CD8-positive, alpha-beta memory T cell (primary cell): ENCODE data around the gene ERBIN. TPM values are rescaled to one million over a fixed set of nuclear protein-coding genes. Genes with fewer than 3 reads are reported as not detected.
"Not testable (repeated sequence)": the region's sequence is repeated elsewhere in the genome, so short reads cannot be mapped to it uniquely, and the experiment has no call there.

ENCODE experiments used
- CTCF ChIA-PET: fragments of 350-600 bp; sonication (Branson Sonifier 250); formaldehyde crosslinking; loops from one replicate; lab custom pipeline; 2021; ENCODE audit warnings: antibody characterized with exemption; lab: Charles Lee
- POLR2A ChIA-PET: fragments of 350-600 bp; sonication (Branson Sonifier 250); formaldehyde crosslinking; loops from one replicate; lab custom pipeline; 2021; ENCODE audit warnings: antibody characterized with exemption; lab: Charles Lee
- DNase-seq, 5 donors: peaks; one replicate each; pipeline versions ENCODE4 v3.0.0 to v3.0.0-alpha.2; 2020 to 2022; ENCODE audit warnings: mixed read lengths in 1 of 5
- H3K27ac ChIP-seq: one replicate; pipeline ENCODE4 v1.7.0; 2013; ENCODE audit warnings: low read depth, mild to moderate bottlenecking, low read length, moderate library complexity
- H3K27me3 ChIP-seq: 2 replicates; pipeline ENCODE4 v1.7.0; 2013; ENCODE audit warnings: low read length, mild to moderate bottlenecking; ENCODE audit not compliant: insufficient read depth, poor library complexity, severe bottlenecking
- H3K36me3 ChIP-seq: 2 replicates; pipeline ENCODE4 v1.7.0; 2013; ENCODE audit warnings: mild to moderate bottlenecking, low read length, moderate library complexity; ENCODE audit not compliant: insufficient read depth
- H3K4me1 ChIP-seq: 2 replicates; pipeline ENCODE4 v1.7.0; 2013; ENCODE audit warnings: mild to moderate bottlenecking, low read length, moderate library complexity; ENCODE audit not compliant: insufficient read depth
- H3K4me3 ChIP-seq: 2 replicates; pipeline ENCODE4 v1.7.0; 2013; ENCODE audit warnings: mild to moderate bottlenecking, low read length
- H3K9me3 ChIP-seq: 2 replicates; pipeline ENCODE4 v1.7.0; 2013; ENCODE audit warnings: mild to moderate bottlenecking, low read length
- H3K27ac Mint-ChIP-seq, 8 donors: one replicate each; pipeline ENCODE4 v1.8.0; 2020 to 2021; ENCODE audit warnings: mixed read lengths in 8 of 8, mild to moderate bottlenecking in 6 of 8, inconsistent platforms in 3 of 8, moderate library complexity in 3 of 8
- H3K27me3 Mint-ChIP-seq, 2 donors: one replicate each; pipeline ENCODE4 v1.8.0; 2020 to 2021; ENCODE audit warnings: mixed read lengths in 2 of 2, mild to moderate bottlenecking in 1 of 2, moderate library complexity in 1 of 2
- H3K36me3 Mint-ChIP-seq, 3 donors: one replicate each; pipeline ENCODE4 v1.8.0; 2020 to 2021; ENCODE audit warnings: mixed read lengths in 3 of 3, inconsistent platforms in 1 of 3, mild to moderate bottlenecking in 1 of 3
- H3K4me1 Mint-ChIP-seq, 3 donors: one replicate each; pipeline ENCODE4 v1.8.0; 2020 to 2021; ENCODE audit warnings: mixed read lengths in 3 of 3, inconsistent platforms in 1 of 3, mild to moderate bottlenecking in 1 of 3
- H3K4me3 Mint-ChIP-seq, 7 donors: one replicate each; pipeline ENCODE4 v1.8.0; 2020 to 2021; ENCODE audit warnings: mixed read lengths in 7 of 7, mild to moderate bottlenecking in 6 of 7, moderate library complexity in 4 of 7, inconsistent platforms in 2 of 7
- H3K9me3 Mint-ChIP-seq, 5 donors: one replicate each; pipeline ENCODE4 v1.8.0; 2020 to 2022; ENCODE audit warnings: mixed read lengths in 5 of 5, mild to moderate bottlenecking in 3 of 5, moderate library complexity in 2 of 5, inconsistent platforms in 1 of 5
- polyA plus RNA-seq: library from polyadenylated mRNA; unstranded; fragments of 300-500 nt; fragmentation: Illumina TruSeq; gene quantifications from one replicate; pipeline ENCODE4 v1.2.3, GENCODE V29; 2021
- total RNA-seq, 2 experiments: library from RNA; stranded (reverse); gene quantifications; one replicate each; pipeline ENCODE4 v1.2.3, GENCODE V29; 2021

ERBIN gene
- total and polyA plus RNA-seq, 3 experiments from 2014 or later = 40.9 to 49.0 (median 43.1) TPM

DNA sequence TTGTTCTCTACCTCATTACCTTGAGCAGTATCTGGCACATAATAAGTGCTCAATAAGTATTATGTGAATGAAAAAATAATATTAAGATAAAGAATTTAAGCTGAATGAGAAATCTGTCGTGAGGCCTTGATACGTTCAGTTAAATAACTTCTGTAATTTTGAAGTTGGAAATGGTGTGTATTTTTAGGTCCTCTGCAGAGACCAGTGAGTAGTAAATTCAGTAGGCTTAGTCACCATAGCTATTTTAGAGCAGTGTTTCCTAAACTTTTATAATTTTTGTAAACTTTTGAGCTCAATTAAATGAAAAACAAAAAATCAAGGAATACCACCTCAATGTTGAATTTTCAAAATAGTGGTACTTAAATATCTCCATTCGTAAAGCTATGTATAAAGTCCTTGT is 25.0 kb downstream of the ERBIN start:
- Histone ChIP-seq H3K9me3 (no peaks in the 10 kb centered on the region), H3K4me3 (no peak overlapping the region), H3K4me1 (peaks cover 27% of the 10 kb centered on the region), H3K36me3 (no peaks in the 10 kb centered on the region), H3K27ac (no peak overlapping the region), H3K27me3 (no peaks in the 10 kb centered on the region)
- Mint-ChIP-seq H3K4me1 (peaks cover 55 to 93% (median 79%) of the 10 kb centered on the region in 3 donors), H3K27ac (peak overlapping the region in 1 of 8 donors; percentile 38), H3K27me3 (no peaks in the 10 kb centered on the region), H3K36me3 (peaks cover 0 to 18% (median 13%) of the 10 kb centered on the region in 3 donors), H3K4me3 (peak overlapping the region in 2 of 7 donors; percentile 11 to 21), H3K9me3 (no peaks in the 10 kb centered on the region)
- ChIA-PET CTCF (no interaction called here), POLR2A (no interaction called here)
- DNase-seq = no peak

DNA sequence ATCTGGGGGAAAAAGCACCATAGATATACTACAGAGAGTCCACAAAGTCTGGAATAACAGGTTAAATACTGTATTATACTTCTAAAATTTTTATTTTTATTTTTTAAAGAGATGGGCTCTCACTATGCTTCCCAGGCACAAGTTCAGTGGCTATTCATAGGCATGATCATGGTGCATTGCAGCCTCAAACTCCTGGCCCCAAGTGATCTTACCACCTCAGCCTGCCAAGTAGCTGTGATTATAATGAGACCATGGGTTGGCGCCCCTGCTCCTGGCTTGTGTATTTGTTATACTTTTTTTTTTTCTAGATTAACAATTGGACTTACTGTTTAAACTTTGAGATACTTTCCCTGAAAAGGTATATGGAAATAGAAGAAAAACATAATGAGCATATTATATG is 25.9 kb downstream of the ERBIN start:
- DNase-seq = no peak
- Histone ChIP-seq H3K9me3 (no peaks in the 10 kb centered on the region), H3K4me1 (peaks cover 27% of the 10 kb centered on the region), H3K27ac (no peak overlapping the region), H3K27me3 (no peaks in the 10 kb centered on the region), H3K36me3 (no peaks in the 10 kb centered on the region), H3K4me3 (no peak overlapping the region)
- peaks cover 51 to 89% (median 75%) of the 10 kb centered on the region in 3 donors for H3K4me1 Mint-ChIP-seq
- POLR2A ChIA-PET = no interaction called here
- H3K36me3 Mint-ChIP-seq = peaks cover 0 to 14% (median 10%) of the 10 kb centered on the region in 3 donors
- CTCF ChIA-PET = no interaction called here
- no peaks in the 10 kb centered on the region for H3K9me3 Mint-ChIP-seq
- no peak overlapping the region for H3K4me3 Mint-ChIP-seq
- peak overlapping the region in 1 of 8 donors; percentile 29 for H3K27ac Mint-ChIP-seq
- no peaks in the 10 kb centered on the region for H3K27me3 Mint-ChIP-seq

DNA sequence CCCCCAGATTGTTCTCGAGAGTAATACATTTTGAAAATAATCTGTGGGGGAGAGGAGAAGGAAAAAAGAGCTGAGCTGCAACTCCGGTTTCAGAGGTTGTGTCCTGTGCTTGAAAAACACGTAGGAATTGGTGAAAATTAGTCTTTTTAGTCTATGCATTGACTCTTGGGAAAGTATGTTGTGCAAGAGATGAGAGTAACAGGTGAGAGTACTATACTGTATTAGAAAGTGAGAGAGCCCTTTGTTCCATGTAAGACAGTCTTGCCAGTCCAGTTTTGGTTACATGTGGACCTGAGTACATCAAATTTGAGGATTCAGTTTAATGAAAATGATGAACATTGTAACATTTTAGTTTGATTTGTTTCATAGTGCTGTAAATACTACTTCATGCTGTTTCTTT is 27.8 kb downstream of the ERBIN start:
- H3K4me1 ChIP-seq = peaks cover 27% of the 10 kb centered on the region
- no peak overlapping the region for H3K4me3 Mint-ChIP-seq
- H3K9me3 ChIP-seq = no peaks in the 10 kb centered on the region
- H3K36me3 Mint-ChIP-seq = peaks cover 0 to 20% (median 8%) of the 10 kb centered on the region in 3 donors
- ChIA-PET CTCF (no interaction called here), POLR2A (no interaction called here)
- DNase-seq = no peak
- H3K27ac ChIP-seq = no peak overlapping the region
- H3K4me1 Mint-ChIP-seq = peaks cover 53 to 81% (median 69%) of the 10 kb centered on the region in 3 donors
- H3K27ac Mint-ChIP-seq = peak overlapping the region in 3 of 8 donors; percentile 9 to 71 (median 25)
- no peaks in the 10 kb centered on the region for H3K9me3 Mint-ChIP-seq
- no peak overlapping the region for H3K4me3 ChIP-seq
- H3K27me3 Mint-ChIP-seq = no peaks in the 10 kb centered on the region
- H3K27me3 ChIP-seq = no peaks in the 10 kb centered on the region
- no peaks in the 10 kb centered on the region for H3K36me3 ChIP-seq

DNA sequence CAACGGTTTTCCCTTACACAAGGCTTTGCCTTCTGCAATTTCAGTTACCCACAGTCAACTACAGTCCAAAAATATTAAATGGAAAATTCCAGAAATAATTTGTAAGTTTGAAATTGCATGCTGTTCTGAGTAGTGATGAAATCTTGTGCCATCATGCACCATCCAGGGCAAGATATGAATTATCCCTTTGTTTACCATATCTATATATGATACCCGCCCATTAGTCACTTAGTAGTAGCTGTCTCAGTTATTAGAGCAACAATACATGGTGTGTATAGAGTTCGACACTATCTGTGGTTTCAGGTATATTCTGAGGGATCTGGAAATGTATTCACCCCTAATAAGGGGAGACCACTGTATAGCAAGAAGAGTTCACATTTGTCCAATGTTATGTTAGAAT is 29.4 kb downstream of the ERBIN start:
- Mint-ChIP-seq H3K9me3 (no peaks in the 10 kb centered on the region), H3K4me1 (peaks cover 60 to 83% (median 76%) of the 10 kb centered on the region in 3 donors), H3K36me3 (peaks cover 0 to 22% (median 7%) of the 10 kb centered on the region in 3 donors), H3K27ac (peak overlapping the region in 3 of 8 donors; percentile 19 to 28 (median 20)), H3K27me3 (no peaks in the 10 kb centered on the region), H3K4me3 (peak overlapping the region in 1 of 7 donors; percentile 2)
- CTCF ChIA-PET = no interaction called here
- Histone ChIP-seq H3K4me1 (peaks cover 34% of the 10 kb centered on the region), H3K27me3 (no peaks in the 10 kb centered on the region), H3K4me3 (no peak overlapping the region), H3K36me3 (no peaks in the 10 kb centered on the region), H3K27ac (no peak overlapping the region), H3K9me3 (no peaks in the 10 kb centered on the region)
- no peak for DNase-seq
- POLR2A ChIA-PET = no interaction called here

DNA sequence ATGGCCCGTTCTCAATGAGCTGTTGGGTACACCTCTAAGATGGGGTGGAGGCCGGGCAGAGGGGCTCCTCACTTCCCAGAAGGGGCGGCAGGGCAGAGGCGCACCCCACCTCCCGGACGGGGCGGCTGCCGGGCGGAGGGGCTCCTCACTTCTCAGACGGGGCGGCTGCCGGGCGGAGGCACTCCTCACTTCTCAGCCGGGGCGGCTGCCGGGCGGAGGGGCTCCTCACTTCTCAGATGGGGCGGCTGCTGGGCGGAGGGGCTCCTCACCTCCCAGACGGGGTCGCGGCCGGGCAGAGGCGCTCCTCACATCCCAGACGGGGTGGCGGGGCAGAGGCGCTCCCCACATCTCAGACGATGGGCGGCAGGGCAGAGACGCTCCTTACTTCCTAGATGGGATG is 31.3 kb downstream of the ERBIN start:
- H3K9me3 Mint-ChIP-seq, H3K4me3 ChIP-seq, H3K27ac ChIP-seq, H3K9me3 ChIP-seq, DNase-seq, CTCF ChIA-PET, H3K27me3 ChIP-seq, POLR2A ChIA-PET, H3K36me3 ChIP-seq, H3K27me3 Mint-ChIP-seq, H3K4me3 Mint-ChIP-seq: not testable (repeated sequence)
- peak overlapping the region in 1 of 8 donors; percentile 32 for H3K27ac Mint-ChIP-seq
- peaks cover 41% of the 10 kb centered on the region for H3K4me1 ChIP-seq
- H3K36me3 Mint-ChIP-seq = peaks cover 0 to 21% (median 7%) of the 10 kb centered on the region in 3 donors
- H3K4me1 Mint-ChIP-seq = peaks cover 66 to 84% (median 78%) of the 10 kb centered on the region in 3 donors

DNA sequence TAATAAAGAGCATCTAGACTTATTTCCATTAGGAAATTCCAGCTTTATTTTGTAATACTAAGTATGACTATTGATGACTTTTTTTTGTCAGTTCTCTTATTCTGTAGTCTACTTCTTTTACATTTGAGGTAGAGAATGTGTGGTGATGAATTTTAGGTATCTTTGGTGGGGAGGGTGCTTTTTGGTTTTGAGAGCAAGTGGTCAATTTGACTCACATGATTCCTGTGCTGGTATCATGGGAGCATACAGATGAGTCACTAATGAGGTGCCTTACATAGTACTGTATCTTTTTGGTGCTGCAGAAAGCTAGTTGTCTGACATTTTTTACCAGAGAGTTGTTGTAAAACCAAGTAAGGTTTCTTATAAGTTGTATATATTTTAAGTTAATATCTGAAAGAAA is 35.3 kb downstream of the ERBIN start:
- DNase-seq = no peak
- Mint-ChIP-seq H3K4me1 (peaks cover 63 to 80% (median 74%) of the 10 kb centered on the region in 3 donors), H3K4me3 (peak overlapping the region in 5 of 7 donors; percentile 2 to 9 (median 4)), H3K27ac (peak overlapping the region in 4 of 8 donors; percentile 3 to 55 (median 10)), H3K9me3 (no peaks in the 10 kb centered on the region), H3K27me3 (no peaks in the 10 kb centered on the region), H3K36me3 (peaks cover 3 to 19% (median 5%) of the 10 kb centered on the region in 3 donors)
- CTCF ChIA-PET = interaction anchor here (0.6 kb wide), 1 partner anchor 112 kb away, joined by 4 read pairs; no protein-coding TSS in a partner anchor
- no peaks in the 10 kb centered on the region for H3K27me3 ChIP-seq
- H3K4me1 ChIP-seq = peaks cover 42% of the 10 kb centered on the region
- POLR2A ChIA-PET = interaction anchor here (1.4 kb wide), 1 partner anchor 35 kb away, joined by 3 read pairs; the partner anchor contains the start of gene ERBIN
- no peak overlapping the region for H3K4me3 ChIP-seq
- H3K9me3 ChIP-seq = no peaks in the 10 kb centered on the region
- no peak overlapping the region for H3K27ac ChIP-seq
- no peaks in the 10 kb centered on the region for H3K36me3 ChIP-seq

DNA sequence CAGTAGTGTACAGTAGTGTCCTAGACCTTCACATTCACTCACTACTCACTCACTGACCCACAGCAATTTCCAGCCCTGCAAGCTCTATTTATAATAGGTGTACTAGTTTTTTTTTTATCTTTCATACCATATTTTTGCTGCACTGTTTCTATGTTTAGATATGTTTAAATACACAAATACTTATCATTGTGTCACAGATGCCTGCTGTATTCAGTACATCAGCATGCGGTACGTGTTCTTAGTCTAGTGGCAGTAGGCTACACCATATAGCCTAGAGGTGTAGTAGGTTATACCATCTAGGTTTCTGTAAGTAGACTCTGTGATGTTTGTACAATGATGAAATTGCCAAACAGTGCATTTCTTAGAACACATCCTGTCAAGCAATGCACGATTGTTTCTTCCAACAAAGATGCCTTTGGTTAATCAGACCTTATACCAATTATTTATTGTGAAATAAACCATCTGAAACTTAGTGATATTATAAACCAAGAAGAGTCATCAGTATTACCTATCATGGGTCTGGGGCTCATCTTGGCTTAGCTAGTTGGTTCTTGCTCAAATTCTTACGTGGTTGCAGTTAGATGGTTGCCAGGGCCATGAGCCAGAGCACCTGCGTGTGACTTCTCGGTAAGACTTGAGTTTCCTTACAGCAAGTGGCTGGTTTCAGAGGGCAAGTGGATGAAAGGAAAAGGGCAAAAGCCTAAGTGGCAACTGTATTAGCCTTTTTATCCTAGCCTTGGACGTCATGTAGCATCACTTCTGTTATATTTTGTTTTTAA is 41.1 kb downstream of the ERBIN start:
- Histone ChIP-seq H3K4me3 (no peak overlapping the region), H3K27ac (no peak overlapping the region), H3K4me1 (peaks cover 49% of the 10 kb centered on the region), H3K9me3 (no peaks in the 10 kb centered on the region), H3K36me3 (no peaks in the 10 kb centered on the region), H3K27me3 (no peaks in the 10 kb centered on the region)
- H3K4me3 Mint-ChIP-seq = peak overlapping the region in 4 of 7 donors; percentile 0 to 41 (median 20)
- ChIA-PET POLR2A (no interaction called here), CTCF (no interaction called here)
- H3K9me3 Mint-ChIP-seq = no peaks in the 10 kb centered on the region
- DNase-seq = no peak
- H3K36me3 Mint-ChIP-seq = peaks cover 2 to 12% (median 5%) of the 10 kb centered on the region in 3 donors
- peak overlapping the region in 3 of 8 donors; percentile 21 to 48 (median 37) for H3K27ac Mint-ChIP-seq
- no peaks in the 10 kb centered on the region for H3K27me3 Mint-ChIP-seq
- peaks cover 72 to 90% (median 83%) of the 10 kb centered on the region in 3 donors for H3K4me1 Mint-ChIP-seq
